Stimulated activated naive CD8-positive, alpha-beta T cell treated with anti-CD3 and anti-CD28 coated beads, Interleukin-15, amount 100 ng/mL, for 72 hours (primary cell): ENCODE results near the gene COX7A1.

Experiments used
- ATAC-seq: fragments of 150-1000 bp; cut with Tn5 transposase; 2 replicates; pipeline ENCODE4 v1.10.0; 2021; ENCODE audit warnings: mild to moderate bottlenecking, moderate library complexity
- DNase-seq, 2 donors: peaks; one replicate each; pipeline ENCODE4 v3.0.0; 2021 to 2022
- H3K27ac Mint-ChIP-seq, 2 donors: one replicate each; pipeline ENCODE4 v1.8.0; 2022; ENCODE audit warnings: mild to moderate bottlenecking in 2 of 2, mixed read lengths in 2 of 2, moderate library complexity in 2 of 2
- H3K27me3 Mint-ChIP-seq: one replicate; pipeline ENCODE4 v1.8.0; 2022; ENCODE audit warnings: mixed read lengths
- H3K4me1 Mint-ChIP-seq: one replicate; pipeline ENCODE4 v1.8.0; 2022; ENCODE audit warnings: mild to moderate bottlenecking, mixed read lengths
- H3K4me3 Mint-ChIP-seq, 2 donors: one replicate each; pipeline ENCODE4 v1.8.0; 2022; ENCODE audit warnings: mild to moderate bottlenecking in 2 of 2, mixed read lengths in 2 of 2, moderate library complexity in 1 of 2
- H3K9me3 Mint-ChIP-seq, 2 donors: one replicate each; pipeline ENCODE4 v1.8.0; 2022; ENCODE audit warnings: mixed read lengths in 2 of 2

COX7A1 gene

GRCh38 chr19:36128392-36128736 is 23.9 kb downstream of the COX7A1 start:
- Mint-ChIP-seq H3K27ac (peak overlapping the region; percentile 81 to 97), H3K9me3 (no peaks in the 10 kb centered on the region), H3K4me1 (peaks cover 42% of the 10 kb centered on the region), H3K4me3 (peak overlapping the region; percentile 85 to 90), H3K27me3 (no peaks in the 10 kb centered on the region)
- no peak for ATAC-seq
- no peak for DNase-seq

- Mint-ChIP-seq H3K27ac (peak overlapping the region; percentile 38 to 44), H3K27me3 (no peaks in the 10 kb centered on the region), H3K4me3 (no peak overlapping the region), H3K4me1 (peaks cover 26% of the 10 kb centered on the region), H3K9me3 (no peaks in the 10 kb centered on the region)
- ATAC-seq (no peak), DNase-seq (no peak)
Observed at GRCh38 chr19:36125557-36125956, 26.7 kb downstream of the COX7A1 start.

- ATAC-seq = no peak
Observed at GRCh38 chr19:36121486-36122124, 30.6 kb downstream of the COX7A1 start.

GRCh38 chr19:36120984-36121358 is 31.3 kb downstream of the COX7A1 start:
- DNase-seq = no peak
- no peak for ATAC-seq
- Mint-ChIP-seq H3K4me1 (peaks cover 39% of the 10 kb centered on the region), H3K9me3 (no peaks in the 10 kb centered on the region), H3K27me3 (no peaks in the 10 kb centered on the region), H3K4me3 (no peak overlapping the region), H3K27ac (no peak overlapping the region)

More at GRCh38 chr19:36121486-36122124, 30.6 kb downstream of the COX7A1 start:
- Mint-ChIP-seq H3K4me3 (no peak overlapping the region), H3K27ac (no peak overlapping the region), H3K4me1 (peaks cover 33% of the 10 kb centered on the region), H3K27me3 (no peaks in the 10 kb centered on the region), H3K9me3 (no peaks in the 10 kb centered on the region)
- DNase-seq = no peak

GRCh38 chr19:36120092-36120983 is 31.9 kb downstream of the COX7A1 start:
- ATAC-seq = peak; percentile 45
- Mint-ChIP-seq H3K9me3 (no peaks in the 10 kb centered on the region), H3K4me3 (no peak overlapping the region), H3K27me3 (no peaks in the 10 kb centered on the region), H3K4me1 (peaks cover 36% of the 10 kb centered on the region), H3K27ac (peak overlapping the region in 1 of 2 donors; percentile 96)
- DNase-seq = no peak

GRCh38 chr19:36116344-36116637 is 36.0 kb downstream of the COX7A1 start:
- ATAC-seq = no peak
- no peak overlapping the region for H3K27ac Mint-ChIP-seq
- peak overlapping the region; percentile 99 for H3K4me3 Mint-ChIP-seq
- DNase-seq = no peak
- peaks cover 58% of the 10 kb centered on the region for H3K4me1 Mint-ChIP-seq
- no peaks in the 10 kb centered on the region for H3K9me3 Mint-ChIP-seq
- no peaks in the 10 kb centered on the region for H3K27me3 Mint-ChIP-seq

- H3K27me3 Mint-ChIP-seq = no peaks in the 10 kb centered on the region
- peak; percentile 67 for ATAC-seq
- peak within 1 kb of the TSS; percentile 99 for H3K4me3 Mint-ChIP-seq
- no peak for DNase-seq
- peaks cover 57% of the 10 kb centered on the region for H3K4me1 Mint-ChIP-seq
- H3K9me3 Mint-ChIP-seq = no peaks in the 10 kb centered on the region
- H3K27ac Mint-ChIP-seq = peak within 1 kb of the TSS; percentile 97 to 99
Observed at GRCh38 chr19:36115453-36116343, 36.5 kb downstream of the COX7A1 start, which contains the start of gene TBCB. TSS of gene TBCB (plus strand) at chr19:36115468. CDS start at chr19:36115561, 93 bp downstream.

- H3K27me3 Mint-ChIP-seq = no peaks in the 10 kb centered on the region
- peak; percentile 99 for DNase-seq
- peak within 1 kb of the TSS; percentile 97 to 99 for H3K27ac Mint-ChIP-seq
- H3K9me3 Mint-ChIP-seq = no peaks in the 10 kb centered on the region
- peak; percentile 91 for ATAC-seq
- peak within 1 kb of the TSS; percentile 99 for H3K4me3 Mint-ChIP-seq
- peaks cover 49% of the 10 kb centered on the region for H3K4me1 Mint-ChIP-seq
Observed at GRCh38 chr19:36114721-36115452, 37.4 kb downstream of the COX7A1 start, which contains the start of gene POLR2I. TSS of gene POLR2I (minus strand) at chr19:36114875. CDS start at chr19:36114856, 19 bp downstream.

GRCh38 chr19:36113894-36114720 is 38.1 kb downstream of the COX7A1 start:
- DNase-seq = peak in 1 of 2 donors; percentile 40
- H3K4me1 Mint-ChIP-seq = peaks cover 48% of the 10 kb centered on the region
- H3K27me3 Mint-ChIP-seq = no peaks in the 10 kb centered on the region
- peak overlapping the region; percentile 97 to 99 for H3K27ac Mint-ChIP-seq
- peak overlapping the region; percentile 99 for H3K4me3 Mint-ChIP-seq
- no peaks in the 10 kb centered on the region for H3K9me3 Mint-ChIP-seq
- ATAC-seq = peak; percentile 0

GRCh38 chr19:36113425-36113824 is 38.8 kb downstream of the COX7A1 start:
- ATAC-seq (no peak), DNase-seq (no peak)
- H3K9me3 Mint-ChIP-seq = no peaks in the 10 kb centered on the region
- H3K4me1 Mint-ChIP-seq = peaks cover 48% of the 10 kb centered on the region
- H3K27ac Mint-ChIP-seq = peak overlapping the region; percentile 27 to 99
- H3K4me3 Mint-ChIP-seq = peak overlapping the region; percentile 99
- no peaks in the 10 kb centered on the region for H3K27me3 Mint-ChIP-seq

GRCh38 chr19:36112678-36113077 is 39.6 kb downstream of the COX7A1 start:
- Mint-ChIP-seq H3K27me3 (no peaks in the 10 kb centered on the region), H3K27ac (peak overlapping the region in 1 of 2 donors; percentile 72), H3K4me1 (peaks cover 40% of the 10 kb centered on the region), H3K9me3 (no peaks in the 10 kb centered on the region), H3K4me3 (peak overlapping the region; percentile 67 to 99)
- ATAC-seq = no peak
- DNase-seq = no peak

- Mint-ChIP-seq H3K4me1 (peaks cover 28% of the 10 kb centered on the region), H3K9me3 (no peaks in the 10 kb centered on the region), H3K27me3 (no peaks in the 10 kb centered on the region), H3K27ac (no peak overlapping the region), H3K4me3 (no peak overlapping the region)
- ATAC-seq (no peak), DNase-seq (no peak)
Observed at GRCh38 chr19:36111200-36111539, 41.1 kb downstream of the COX7A1 start.

GRCh38 chr19:36110487-36111199 is 41.6 kb downstream of the COX7A1 start, which contains the start of gene OVOL3:
TSS of gene OVOL3 (plus strand) at chr19:36111143. CDS start at chr19:36111203, 60 bp downstream.
- Mint-ChIP-seq H3K4me3 (no peak within 1 kb of the TSS), H3K27me3 (no peaks in the 10 kb centered on the region), H3K4me1 (peaks cover 23% of the 10 kb centered on the region), H3K9me3 (no peaks in the 10 kb centered on the region), H3K27ac (peak within 1 kb of the TSS; percentile 57 to 93)
- DNase-seq (no peak), ATAC-seq (no peak)

- no peak for ATAC-seq
- no peak overlapping the region for H3K4me3 Mint-ChIP-seq
- peaks cover 12% of the 10 kb centered on the region for H3K4me1 Mint-ChIP-seq
- no peak overlapping the region for H3K27ac Mint-ChIP-seq
- H3K27me3 Mint-ChIP-seq = no peaks in the 10 kb centered on the region
- DNase-seq = no peak
- no peaks in the 10 kb centered on the region for H3K9me3 Mint-ChIP-seq
Observed at GRCh38 chr19:36108684-36109083, 43.6 kb downstream of the COX7A1 start.
